NCI-H510A treated with DMSO at 0.1 percent for 48 hours (cell line): ENCODE data around the gene RIOK2.
A peak's percentile ranks its signal among the peaks of the same experiment; 100 is the strongest.
"Not testable (repeated sequence)": the region's sequence is repeated elsewhere in the genome, so short reads cannot be mapped to it uniquely, and the experiment has no call there.

Experiments
- DNase-seq: peaks from one replicate; lab custom pipeline; 2025; lab: John Stamatoyannopoulos, UW

The RIOK2 gene

DNA sequence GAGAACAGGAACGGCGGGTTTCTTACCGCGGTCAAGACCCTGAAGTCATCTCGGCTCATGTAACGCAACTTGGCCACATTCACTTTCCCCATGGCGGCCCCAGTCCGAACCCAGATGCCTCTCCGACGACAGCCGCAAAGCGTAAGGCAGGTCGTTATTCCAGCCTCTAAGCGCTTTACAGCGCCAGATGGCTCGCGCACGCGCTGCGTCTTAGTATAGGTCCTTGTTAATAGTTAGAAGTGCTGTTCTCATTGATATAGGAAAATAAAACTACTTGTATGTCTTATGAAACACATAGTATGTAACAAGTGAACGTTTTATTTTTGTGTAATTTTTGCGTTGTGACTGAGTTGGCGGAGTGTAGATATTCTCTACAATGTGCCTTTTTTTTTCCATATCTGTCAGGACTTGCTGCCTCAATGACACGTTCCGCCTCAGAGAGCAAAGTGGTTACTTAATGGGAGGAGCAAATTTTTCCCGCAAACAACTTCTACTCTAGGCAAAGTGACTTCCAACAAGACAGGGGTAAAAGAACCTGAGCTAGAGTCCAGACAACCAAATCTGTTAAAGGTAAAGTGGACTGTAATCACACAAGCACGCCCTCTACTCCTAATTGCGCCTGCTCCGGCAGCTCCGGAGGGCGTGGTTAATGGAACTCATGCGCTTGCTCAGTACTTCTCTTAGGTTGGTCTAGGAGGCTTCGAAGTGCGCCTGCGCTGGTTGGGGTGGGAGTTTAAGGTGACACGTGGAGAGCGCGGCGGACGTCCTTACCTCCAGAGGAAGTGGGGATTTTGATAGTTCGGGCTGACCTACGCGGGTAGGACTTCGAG, at the start of gene RIOK2:
RIOK2 (minus strand) TSS at position 148 of the 830 bp plus-strand sequence; CDS start at position 92, 56 bp downstream.
- peak; percentile 88 for DNase-seq

DNA sequence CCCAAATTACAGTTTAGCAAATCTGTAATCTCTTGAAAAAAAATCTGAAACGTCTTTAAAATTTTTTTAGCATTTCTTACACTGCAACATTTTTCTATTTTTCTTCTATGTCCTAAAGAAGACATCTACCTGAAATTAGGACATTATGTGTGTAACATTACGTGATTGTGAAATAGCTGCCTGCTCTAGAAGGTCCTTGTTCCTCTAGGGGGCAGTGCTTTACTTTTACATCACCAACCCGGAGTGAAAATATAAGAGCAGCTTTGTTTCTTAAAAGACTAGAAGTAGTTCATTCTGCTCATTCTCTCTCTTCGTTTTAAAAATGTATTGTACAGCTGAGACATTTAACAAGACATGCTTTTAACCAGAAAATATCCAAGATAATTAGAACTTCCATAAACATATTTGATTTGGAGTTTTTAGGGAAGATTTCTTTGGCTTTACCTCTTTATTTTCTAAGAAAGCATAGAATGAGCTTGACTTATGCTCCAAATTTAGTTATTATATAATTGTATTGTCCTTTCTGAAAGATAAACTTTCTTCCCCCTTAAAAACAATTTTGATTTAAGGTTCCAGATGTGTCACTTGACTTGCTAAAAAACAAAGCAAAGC, 48.1 kb upstream of the RIOK2 start:
- peak; percentile 67 for DNase-seq

DNA sequence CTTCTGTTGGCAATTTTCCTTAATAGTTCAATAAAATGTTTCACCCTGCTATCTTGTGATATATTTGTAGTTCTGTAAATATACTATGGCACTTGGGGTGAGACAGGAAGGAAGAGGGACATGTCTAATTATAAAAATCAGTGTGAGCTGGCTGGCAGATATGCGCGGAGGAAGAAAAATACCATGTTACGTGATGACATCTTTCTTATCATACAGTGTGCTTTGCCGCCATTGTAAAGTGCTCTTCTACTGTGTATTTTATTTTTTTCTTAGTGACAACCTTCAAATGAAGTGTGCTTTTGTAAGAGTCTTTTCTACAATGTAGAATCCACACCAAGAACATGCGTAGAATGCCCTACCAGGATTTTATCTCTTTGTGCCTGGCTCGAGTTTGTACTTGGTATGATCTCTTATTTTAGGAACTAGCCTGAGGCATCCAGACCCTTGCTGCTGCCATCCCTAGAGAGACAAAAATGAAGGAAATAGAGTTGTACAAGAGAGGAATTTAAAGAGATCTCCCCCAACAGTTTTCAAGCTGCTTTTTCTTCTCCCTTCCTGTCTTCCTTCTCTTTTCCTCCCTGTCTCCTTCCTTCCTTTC, 46.7 kb upstream of the RIOK2 start:
- no peak for DNase-seq

DNA sequence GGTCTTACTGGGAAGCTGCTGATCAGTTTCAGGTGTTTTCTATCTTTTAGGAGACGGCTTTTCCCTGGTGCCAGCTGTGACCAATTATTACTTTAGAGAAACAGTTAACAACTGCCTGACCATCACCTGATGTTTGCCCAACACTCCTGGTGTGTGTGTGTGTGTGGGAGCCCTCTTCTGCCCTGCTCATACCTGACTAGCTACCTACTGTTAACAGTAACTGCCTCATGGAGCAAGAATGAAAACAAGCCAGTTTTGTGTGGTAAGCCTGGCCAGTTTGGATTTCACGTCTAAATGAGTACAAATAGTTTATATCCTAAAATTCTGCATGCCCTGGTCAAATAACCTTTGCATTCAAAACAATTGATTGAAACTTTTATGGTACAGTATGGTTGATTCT, 46.1 kb upstream of the RIOK2 start:
- peak; percentile 6 for DNase-seq

DNA sequence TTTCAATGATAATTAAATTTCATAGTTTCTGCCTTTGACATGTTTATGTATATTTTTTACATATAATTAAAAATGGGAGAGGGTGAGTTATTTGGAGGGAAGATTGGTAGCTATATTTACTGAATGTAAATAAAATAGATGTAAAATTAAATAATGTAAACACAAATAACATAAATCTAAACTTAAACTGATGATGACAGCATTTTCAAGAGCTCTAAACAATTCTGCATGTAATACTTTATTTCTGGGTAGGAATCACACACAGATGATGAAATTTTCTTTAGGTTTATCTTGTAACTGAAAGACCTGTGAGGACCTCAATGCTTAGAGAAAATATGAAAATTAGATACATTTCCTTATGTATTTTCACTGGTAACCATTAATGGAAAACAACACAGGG, 42.2 kb upstream of the RIOK2 start:
- DNase-seq, result no peak

DNA sequence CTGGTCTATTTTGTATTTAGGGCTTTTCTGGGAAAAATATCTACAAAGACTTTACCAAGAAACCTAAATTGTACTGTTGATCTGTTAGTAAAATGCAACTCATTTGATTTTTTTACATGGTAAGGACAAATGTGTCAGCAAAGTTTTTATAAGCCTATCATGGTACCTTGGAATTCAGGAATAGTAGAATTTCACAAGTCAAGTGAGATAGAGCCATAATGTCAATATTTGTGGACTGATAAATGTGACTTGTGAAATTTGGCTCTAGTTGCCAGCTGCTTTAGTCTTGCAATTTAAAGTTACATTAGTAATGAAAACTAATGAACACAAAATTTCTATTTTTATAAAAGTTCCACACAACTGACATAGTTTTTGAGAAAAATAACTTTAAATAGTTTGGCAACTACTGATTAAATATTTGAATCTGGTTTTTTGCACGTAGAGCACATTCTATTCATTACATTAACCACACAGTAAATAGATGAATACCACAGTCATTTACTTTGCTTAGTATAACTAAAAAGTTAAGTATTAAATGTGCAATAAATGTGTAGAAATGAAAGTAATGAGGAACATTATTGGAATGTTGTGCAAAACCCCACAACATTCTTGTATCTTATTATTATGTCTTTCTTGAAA, 41.2 kb upstream of the RIOK2 start:
- DNase-seq, result no peak

DNA sequence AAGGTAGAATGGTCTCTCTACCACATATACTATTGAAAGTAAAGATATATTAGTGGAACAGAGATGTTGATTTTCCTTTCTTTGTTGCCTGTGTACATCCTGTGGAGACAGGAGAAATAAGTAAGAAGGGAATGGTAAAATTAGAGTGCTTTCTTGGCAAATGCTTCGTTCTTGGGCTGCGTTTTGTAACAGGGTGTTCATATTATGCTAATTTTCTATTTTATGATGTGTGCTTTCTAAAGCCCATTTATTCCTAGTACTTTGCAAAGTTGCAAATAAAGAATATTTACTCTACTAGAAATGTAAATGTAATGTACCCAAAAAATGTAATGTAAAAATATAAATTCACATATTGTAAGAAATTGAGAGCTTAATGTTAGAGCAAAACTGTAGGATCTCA, 40.5 kb upstream of the RIOK2 start:
- no peak for DNase-seq

DNA sequence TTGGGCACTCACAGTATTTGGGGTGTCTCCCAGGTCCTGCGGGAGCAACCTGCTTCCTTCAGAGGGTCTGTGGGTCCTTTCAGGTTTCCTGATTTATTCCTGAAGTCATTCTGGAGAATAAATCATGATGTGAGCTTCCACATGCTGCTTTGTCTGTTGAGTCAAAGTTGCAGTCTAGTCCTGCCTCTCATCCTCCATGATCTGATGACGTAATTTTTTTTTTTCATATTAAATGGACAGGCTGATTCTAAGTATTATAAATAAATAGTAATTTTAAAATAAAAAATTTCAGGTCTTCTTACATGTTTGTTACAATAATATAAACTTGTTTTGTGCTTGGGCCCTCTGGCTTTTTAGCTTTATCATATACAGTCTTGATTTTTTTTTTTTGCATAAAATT, 26.3 kb upstream of the RIOK2 start:
- DNase-seq, result no peak

DNA sequence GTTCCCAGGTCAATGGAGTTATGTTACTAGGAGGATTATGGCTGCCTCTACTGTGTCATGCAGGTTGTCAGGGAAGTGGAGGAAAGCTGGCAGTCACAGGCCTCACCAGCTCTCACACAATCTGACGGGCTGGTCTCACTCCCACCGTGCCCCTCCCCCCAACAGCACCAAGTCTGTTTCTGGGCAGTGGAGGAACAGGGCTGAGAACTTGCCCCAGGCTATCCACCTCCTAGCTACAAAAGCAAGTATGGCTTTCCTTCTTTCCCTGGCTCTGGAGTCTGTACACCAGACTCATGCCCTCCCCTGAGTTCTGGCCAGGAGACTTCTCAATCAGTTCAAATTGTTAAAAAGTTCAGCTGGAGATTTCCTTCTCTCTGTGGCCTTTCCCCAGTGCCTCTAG, 25.7 kb upstream of the RIOK2 start:
- DNase-seq, result no peak

DNA sequence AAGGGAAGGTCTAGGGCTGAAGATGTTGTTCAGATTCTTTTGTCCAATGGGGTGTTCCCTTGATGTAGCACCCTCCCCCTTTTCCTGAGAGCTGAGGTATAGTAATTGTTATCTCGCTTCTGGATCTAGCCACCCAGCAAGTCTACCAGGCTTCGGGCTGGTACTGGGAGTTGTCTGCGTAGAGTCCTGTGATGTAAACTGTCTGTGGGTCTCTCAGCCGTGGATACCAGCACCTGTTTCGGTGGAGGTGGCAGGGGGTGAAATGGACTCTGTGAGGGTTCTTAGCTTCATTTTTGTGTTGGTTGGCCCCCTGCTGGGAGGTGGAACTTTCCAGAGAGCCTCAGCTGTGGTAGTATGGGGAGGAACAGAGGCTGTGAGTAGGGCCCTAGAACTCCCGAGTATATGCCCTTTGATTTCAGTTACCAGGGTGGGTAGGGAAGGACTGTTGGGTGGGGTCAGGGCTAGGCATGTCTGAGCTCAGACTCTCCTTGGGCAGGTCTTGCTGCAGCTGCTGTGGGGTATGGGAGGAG, 25.2 kb upstream of the RIOK2 start:
- DNase-seq, result no peak

DNA sequence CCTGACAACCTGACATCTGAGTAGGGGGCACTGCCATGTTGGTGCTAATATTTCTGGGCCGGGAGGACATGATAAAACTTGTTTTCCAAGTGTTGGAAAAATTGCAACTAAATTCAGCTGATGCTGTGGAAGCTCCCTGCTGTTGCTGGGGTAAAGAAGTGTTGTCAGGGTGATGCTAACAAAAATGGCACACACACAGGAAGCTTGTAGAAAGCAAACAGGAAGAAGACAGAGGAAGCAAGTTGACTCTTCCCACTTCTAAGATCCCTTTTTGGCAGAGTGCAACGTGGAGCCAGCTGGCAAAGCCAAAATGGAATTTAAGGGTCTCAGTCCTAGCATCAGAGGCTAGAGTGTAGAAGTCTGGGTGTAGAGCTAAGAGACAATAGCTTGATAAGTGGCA, 11.3 kb upstream of the RIOK2 start:
- no peak for DNase-seq

DNA sequence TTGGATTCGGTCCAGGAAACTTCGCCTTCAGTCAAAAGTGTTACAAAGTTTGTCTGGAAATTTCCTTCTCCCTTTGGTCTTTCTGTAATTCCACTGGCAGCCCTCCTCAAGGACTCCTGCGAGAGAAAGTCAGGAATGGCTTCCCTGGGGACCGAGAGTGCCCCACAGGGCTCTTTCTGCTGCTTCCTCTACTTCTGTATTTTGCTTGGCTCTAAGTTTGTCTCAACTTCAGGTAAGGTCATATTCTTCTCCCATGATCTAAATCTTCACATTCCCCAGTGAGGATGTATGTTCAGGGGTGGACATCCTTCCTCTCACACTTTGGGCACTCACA, 10.3 kb upstream of the RIOK2 start:
- no peak for DNase-seq

DNA sequence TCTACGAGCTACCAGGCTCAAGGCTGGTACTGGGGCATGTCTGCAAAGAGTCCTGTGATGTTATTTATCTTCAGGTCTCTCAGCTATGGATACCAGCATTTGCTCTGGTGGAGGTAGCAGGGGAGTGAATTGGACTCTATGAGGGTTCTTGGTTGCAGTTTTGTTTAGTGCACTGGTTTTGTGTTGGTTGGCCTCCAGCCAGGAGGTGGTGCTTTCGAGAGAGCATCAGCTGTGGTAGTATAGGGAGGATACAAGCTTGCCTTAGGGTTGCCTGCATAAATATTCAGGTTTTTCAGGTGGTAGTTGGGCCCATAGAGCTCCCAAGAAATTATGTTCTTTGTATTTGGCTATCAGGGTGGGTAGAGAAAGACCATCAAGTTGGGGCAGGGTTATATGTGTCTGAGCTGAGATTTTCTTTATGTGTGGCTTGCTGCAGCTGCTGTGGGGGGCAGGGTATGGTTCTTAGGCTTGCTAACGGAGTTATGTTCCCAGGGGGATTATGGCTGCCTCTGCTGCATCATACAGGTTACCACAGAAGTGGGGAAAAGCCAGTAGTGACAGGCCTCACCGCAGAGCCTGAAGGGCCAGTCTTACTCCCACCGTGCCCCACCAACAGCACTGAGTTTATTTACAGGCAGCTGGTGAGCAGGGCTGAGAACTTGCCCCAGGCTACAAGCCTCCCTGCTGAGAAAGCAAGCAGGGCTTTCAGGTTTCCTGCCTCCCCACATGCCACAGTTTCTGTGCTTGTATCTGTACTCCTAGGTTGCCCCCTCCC, 9.7 kb upstream of the RIOK2 start:
- no peak for DNase-seq

DNA sequence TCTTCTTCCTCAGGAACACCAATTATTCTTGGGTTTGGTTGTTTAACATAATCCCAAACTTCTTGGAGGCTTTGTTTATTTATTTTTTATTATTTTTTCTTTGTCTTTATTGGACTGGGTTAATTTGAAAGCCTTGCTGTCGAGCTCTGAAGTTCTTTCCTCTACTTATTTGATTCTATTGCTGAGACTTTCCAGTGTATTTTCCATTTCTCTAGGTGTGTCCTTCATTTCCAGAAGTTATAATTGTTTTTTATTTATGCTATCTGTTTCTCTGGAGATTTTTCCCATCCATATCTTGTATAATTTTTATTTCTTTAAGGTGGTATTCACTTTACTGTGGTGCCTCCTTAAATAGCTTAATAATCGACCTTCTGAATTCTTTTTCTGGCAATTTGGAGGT, 8.8 kb upstream of the RIOK2 start:
- DNase-seq, result no peak

DNA sequence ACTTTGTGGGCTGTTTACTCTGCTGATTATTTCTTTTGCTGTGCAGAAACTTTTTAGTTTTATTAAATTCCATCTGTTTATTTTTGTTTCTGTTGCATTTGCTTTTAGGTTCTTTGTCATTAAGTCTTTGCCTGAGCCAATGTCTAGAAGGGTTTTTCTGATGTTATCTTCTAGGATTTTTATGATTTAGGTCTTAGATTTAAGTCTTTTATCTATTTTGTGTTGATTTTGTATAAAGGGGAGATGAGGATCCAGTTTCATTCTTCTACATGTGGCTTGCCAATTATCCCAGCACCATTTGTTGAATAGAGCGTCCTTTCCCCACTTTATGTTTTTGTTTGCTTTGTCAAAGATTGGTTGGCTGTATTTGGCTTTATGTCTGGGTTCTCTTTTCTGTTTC, 6.5 kb upstream of the RIOK2 start:
- not testable (repeated sequence) for DNase-seq

DNA sequence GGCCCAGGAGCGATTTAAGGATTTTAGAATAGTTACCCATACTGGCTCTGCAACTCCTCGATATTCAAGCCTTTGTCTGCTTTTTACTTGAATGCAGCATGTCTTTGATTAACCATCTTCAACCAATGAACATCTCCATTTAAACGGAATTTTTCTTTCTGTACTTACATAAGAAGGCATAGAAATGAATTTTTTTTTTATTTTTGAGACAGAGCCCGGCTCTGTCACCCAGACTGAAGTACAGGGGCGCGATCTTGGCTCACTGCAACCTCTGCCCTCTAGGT, 825 bp upstream of the RIOK2 start:
- no peak for DNase-seq

DNA sequence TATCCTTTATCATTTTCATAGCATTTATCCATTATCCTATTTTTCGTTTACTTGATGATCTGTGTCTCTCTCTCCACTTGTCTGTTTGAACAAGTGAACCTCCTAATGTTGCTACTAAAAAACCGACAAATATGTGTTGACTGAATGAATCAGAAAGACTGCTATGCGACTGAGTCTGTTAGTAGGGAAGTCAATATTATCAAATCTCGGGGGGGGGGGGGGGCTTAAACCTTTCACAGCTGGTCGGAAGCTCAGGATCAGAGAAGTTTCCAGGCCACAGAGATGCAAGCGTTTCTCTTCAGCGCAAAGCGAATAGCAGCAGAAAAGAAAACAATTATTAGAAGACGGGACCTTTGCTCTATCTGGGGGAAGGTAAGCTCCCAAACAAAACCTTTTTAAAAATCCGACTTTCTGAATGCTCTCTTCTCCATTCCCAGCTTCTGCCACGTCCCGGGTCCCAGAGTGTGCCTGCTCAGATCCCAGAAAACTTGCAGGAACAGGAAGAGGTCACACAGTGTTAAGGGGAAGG, 412 bp downstream of the RIOK2 start:
- peak; percentile 23 for DNase-seq

DNA sequence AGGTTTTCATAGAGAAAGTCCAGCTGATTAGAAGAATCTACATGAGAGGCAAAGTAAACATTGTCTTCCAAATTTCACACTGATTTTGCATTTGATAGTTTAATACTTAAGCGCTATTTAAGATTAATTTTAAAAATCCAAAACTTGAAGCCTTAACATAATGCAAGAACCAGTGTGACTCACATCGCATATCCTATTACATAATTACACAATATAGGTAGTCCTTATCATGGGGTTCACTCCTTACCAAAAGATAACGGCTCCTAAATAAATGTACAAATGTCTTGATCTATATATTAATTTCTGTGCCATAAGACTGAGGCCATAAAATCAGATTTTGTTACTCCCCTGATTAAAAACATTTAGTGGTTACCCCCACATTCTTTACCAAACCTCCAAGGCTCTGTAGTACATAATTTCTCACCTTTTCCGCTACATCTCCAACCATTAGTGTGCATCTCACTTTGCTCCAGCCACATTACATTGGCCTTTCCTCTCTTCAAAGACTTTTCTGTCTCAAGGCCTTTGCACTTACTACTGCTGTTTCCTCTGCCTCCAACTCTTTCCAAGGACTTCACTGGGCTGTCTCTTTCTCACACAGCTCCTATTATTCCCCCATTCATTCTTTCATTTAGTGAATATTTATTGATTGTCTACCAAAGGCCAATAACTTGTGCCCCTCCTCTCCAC, 1.0 kb downstream of the RIOK2 start:
- no peak for DNase-seq

DNA sequence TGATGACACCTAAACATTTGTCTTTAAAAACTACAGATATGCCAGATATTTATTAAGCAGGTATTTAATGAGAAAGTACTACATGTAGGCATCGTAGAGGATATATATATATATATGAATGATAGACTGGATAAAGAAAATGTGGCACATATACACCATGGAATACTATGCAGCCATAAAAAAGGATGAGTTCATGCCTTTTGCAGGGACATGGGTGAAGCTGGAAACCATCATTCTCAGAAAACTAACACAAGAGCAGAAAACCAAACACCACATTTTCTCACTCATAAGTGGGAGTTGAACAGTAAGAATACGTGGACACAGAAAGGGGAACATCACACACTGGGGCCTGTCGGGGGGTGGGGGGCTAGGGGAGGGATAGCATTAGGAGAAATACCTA, 3.6 kb downstream of the RIOK2 start:
- DNase-seq, result not testable (repeated sequence)

DNA sequence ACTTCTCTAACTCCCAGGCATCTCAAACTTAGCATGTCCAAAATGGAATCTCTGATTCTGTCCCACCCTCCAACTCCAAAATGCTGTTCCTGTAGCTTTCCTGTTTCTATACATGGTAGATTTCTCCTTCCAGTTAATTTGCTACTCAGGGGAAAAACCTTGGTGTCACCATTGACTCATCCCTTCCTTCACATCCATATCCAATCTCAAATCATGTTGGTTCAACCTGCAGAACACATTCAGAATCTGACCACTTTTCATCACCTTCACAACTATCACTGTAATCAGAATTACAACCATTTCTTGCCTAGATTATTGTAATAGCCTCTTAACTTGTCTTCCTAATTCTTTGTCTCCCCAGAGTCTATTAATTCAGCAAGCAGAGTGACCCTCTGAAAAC, 10.8 kb downstream of the RIOK2 start:
- DNase-seq, result no peak

DNA sequence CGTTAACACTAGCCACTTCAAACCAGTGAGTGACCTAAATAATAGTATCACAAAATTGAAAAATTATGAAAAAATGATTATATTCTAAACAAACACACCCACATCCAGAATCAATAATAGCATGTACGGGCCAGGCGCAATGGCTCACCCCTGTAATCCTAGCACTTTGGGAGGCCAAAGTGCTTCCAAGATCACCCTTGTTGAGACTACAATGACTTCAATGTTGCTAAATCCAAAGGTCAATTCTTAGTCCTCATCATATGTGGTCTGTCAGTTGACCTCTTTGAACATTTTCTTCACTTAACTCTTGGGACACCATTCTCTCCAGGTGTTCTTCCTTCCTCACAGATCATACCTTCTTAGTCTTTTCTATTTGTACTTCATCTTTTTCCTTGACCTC, 11.3 kb downstream of the RIOK2 start:
- no peak for DNase-seq
